ENCODE data around the gene EEF2K. TPM values are rescaled to one million over a fixed set of nuclear protein-coding genes. Genes with fewer than 3 reads are reported as not detected.

EEF2K gene
- total RNA-seq, 4 donors from 2014 or later, result 15.6 to 21.3 (median 19.9) TPM

- H3K36me3 ChIP-seq, result peaks cover 25 to 37% of the 10 kb centered on the region in 2 donors
- no peaks in the 10 kb centered on the region for H3K27me3 ChIP-seq
- intact Hi-C loops (cut with DNase I), result no loop called here
- TF ChIP-seq CTCF (IDR thresholded peaks at IDR 0.05) (no peak), POLR2A (IDR thresholded peaks at IDR 0.05) (no peak)
- H3K4me3 ChIP-seq (replicated peaks in 1 of 3), result no peak overlapping the region
- H3K27ac ChIP-seq, result no peak overlapping the region
- WGBS, 2 donors, result 83 to 87% methylated on average over 5 of the region's 5 CpGs
- no peaks in the 10 kb centered on the region for H3K9me3 ChIP-seq
- DNase-seq, result no peak
- H3K4me1 ChIP-seq, result no peaks in the 10 kb centered on the region
Measured at GRCh38 chr16:22252317-22252716, 46.2 kb downstream of the EEF2K start.

- no peaks in the 10 kb centered on the region for H3K9me3 ChIP-seq
- no peaks in the 10 kb centered on the region for H3K27me3 ChIP-seq
- no peak for DNase-seq
- H3K4me3 ChIP-seq (replicated peaks in 1 of 3), result no peak overlapping the region
- no peaks in the 10 kb centered on the region for H3K4me1 ChIP-seq
- TF ChIP-seq POLR2A (IDR thresholded peaks at IDR 0.05) (no peak), CTCF (IDR thresholded peaks at IDR 0.05) (no peak)
- H3K36me3 ChIP-seq, result peaks cover 34 to 46% of the 10 kb centered on the region in 2 donors
- intact Hi-C loops (cut with DNase I), result no loop called here
- 95 to 96% methylated on average over 5 of the region's 5 CpGs for WGBS, 2 donors
- H3K27ac ChIP-seq, result no peak overlapping the region
Measured at GRCh38 chr16:22253272-22253671, 47.2 kb downstream of the EEF2K start.

- no peak for DNase-seq
- Histone ChIP-seq H3K27ac (no peak overlapping the region), H3K4me1 (no peaks in the 10 kb centered on the region), H3K9me3 (no peaks in the 10 kb centered on the region), H3K36me3 (peaks cover 52 to 57% of the 10 kb centered on the region in 2 donors), H3K4me3 (replicated peaks in 1 of 3) (no peak overlapping the region), H3K27me3 (no peaks in the 10 kb centered on the region)
- TF ChIP-seq POLR2A (IDR thresholded peaks at IDR 0.05), result no peak
- no peak for TF ChIP-seq CTCF (IDR thresholded peaks at IDR 0.05)
- WGBS, 2 donors, result 86 to 100% methylated on average over 1 of the region's 1 CpG
- intact Hi-C loops (cut with DNase I), result no loop called here
Measured at GRCh38 chr16:22255335-22255734, 49.3 kb downstream of the EEF2K start.

GRCh38 chr16:22257440-22257839, 51.4 kb downstream of the EEF2K start:
- H3K36me3 ChIP-seq, result peaks cover 50 to 57% of the 10 kb centered on the region in 2 donors
- no peak for DNase-seq
- 95 to 98% methylated on average over 12 to 13 of the region's 13 CpGs for WGBS, 2 donors

GRCh38 chr16:22260490-22260889, 54.4 kb downstream of the EEF2K start:
- peaks cover 41 to 53% of the 10 kb centered on the region in 2 donors for H3K36me3 ChIP-seq
- intact Hi-C loops (cut with DNase I), result no loop called here
- 94 to 100% methylated on average over 3 of the region's 3 CpGs for WGBS, 2 donors

More at GRCh38 chr16:22257440-22257839, 51.4 kb downstream of the EEF2K start:
- intact Hi-C loops (cut with DNase I), result no loop called here
- H3K4me1 ChIP-seq, result no peaks in the 10 kb centered on the region
- no peak overlapping the region for H3K27ac ChIP-seq
- H3K27me3 ChIP-seq, result no peaks in the 10 kb centered on the region
- no peak for TF ChIP-seq POLR2A (IDR thresholded peaks at IDR 0.05)
- H3K9me3 ChIP-seq, result no peaks in the 10 kb centered on the region
- no peak overlapping the region for H3K4me3 ChIP-seq (replicated peaks in 1 of 3)

More at GRCh38 chr16:22260490-22260889, 54.4 kb downstream of the EEF2K start:
- Histone ChIP-seq H3K27me3 (no peaks in the 10 kb centered on the region), H3K4me1 (no peaks in the 10 kb centered on the region), H3K4me3 (replicated peaks in 1 of 3) (no peak overlapping the region), H3K9me3 (no peaks in the 10 kb centered on the region), H3K27ac (no peak overlapping the region)
- TF ChIP-seq POLR2A (IDR thresholded peaks at IDR 0.05) (no peak), CTCF (IDR thresholded peaks at IDR 0.05) (no peak)
- DNase-seq, result no peak

All from thyroid gland (tissue), 4 donors.